HG03097 (cell line): ENCODE measurements around the gene SLC5A5.

Source experiments
- ATAC-seq: cut with Tn5 transposase; IDR thresholded peaks from one replicate; pipeline ENCODE4 v1.9.1; 2021; ENCODE audit not compliant: unreplicated experiment, low FRiP score

The SLC5A5 gene

DNA sequence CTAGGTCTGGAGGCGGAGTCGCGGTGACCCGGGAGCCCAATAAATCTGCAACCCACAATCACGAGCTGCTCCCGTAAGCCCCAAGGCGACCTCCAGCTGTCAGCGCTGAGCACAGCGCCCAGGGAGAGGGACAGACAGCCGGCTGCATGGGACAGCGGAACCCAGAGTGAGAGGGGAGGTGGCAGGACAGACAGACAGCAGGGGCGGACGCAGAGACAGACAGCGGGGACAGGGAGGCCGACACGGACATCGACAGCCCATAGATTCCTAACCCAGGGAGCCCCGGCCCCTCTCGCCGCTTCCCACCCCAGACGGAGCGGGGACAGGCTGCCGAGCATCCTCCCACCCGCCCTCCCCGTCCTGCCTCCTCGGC, at the start of gene SLC5A5:
Gene SLC5A5 (plus strand): TSS at position 68 of the 373 bp plus-strand sequence. CDS start 375 bp downstream, outside the sequence.
- ATAC-seq = no peak

DNA sequence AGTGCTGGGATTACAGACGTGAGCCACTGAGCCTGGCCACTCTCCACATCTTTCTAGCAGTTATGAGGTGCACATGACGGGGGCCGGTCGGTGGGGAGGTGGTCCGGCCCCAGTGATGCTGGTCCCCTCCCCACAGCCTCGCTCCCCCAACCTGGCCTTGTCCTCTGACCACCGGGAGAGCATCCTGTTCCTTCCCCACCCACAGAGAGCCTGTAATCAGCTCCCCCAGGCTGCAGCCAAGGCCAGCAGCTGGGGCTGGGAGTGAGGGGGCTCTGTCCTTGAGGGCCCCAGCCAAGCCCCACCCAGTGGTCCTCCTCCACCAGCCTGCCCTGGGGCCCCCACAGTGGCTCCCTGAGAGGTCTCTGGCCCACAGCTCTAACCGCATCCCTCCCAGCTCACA, 47.4 kb upstream of the SLC5A5 start:
- ATAC-seq = no peak

DNA sequence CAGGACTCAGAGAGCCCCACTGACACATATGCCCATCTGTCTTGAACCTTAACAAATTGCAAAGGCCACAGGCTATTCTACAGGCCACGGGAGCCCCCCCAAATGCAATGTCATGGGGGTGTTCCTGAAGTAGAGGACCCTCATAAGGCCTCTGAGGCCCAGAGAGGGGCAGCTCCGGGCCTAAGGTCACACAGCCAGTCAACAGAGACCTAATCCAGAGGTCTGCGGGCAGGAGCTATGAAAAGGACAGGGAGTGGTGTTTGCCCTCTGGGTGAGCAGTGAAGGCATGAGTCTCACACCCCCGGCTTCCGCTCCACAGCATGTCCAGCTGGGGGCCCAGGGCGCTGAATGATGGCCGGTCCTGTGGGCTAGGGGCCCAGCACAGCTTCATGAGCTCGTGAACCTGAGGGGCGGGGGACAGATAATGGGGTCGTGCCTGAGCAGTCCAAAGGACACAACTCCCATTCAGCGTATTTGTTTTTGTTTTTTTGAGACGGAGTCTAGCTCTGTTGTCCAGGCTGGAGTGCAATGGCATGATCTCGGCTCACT, 45.2 kb upstream of the SLC5A5 start:
- ATAC-seq = no peak

GRCh38 chr19:17829855-17830566, 41.7 kb upstream of the SLC5A5 start:
- ATAC-seq = no peak

DNA sequence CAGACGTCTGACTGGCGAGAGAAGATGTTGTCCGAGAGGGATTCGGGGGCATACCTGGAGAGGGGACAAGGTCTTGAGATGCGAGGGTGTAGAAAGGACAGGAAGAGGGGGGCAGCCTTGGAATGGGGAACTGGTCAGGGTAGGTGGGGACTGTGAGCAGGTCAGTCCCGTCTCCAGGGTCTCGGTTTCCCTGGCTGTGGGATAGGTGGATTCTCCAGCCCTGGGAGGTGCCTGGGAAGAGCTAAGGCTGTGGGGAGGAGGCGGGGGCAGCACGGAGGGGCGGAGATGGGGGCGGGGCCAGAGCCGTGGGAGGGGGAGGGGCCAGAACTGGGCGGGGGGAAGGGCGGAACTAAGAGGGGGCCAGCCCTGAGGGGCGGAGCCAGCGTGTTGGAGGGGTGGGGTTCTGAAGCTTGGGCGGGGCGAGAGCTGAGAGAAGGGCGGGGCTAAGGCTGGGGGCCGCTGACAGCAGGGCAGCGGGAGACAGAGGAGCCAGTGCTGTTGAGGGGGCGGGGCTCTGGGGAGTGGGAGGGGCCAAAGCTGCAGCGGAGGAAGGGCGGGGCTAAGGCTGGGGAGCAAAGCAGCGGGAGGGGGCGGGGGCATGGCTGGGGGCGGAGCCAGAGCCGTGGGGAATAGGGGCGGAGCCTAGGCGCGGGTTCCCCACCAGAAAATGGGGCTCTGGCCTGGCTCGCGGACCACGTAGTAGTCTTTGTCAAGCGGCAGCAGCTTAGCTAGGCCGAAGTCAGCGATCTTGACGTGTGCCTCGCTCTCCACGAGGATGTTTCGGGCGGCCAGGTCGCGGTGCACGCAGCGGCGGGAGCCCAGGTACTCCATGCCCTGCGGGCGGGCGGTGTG, 41.0 kb upstream of the SLC5A5 start:
- ATAC-seq = no peak

- ATAC-seq = no peak
These were observed 40.3 kb upstream of the SLC5A5 start for GRCh38 chr19:17831419-17831888.

DNA sequence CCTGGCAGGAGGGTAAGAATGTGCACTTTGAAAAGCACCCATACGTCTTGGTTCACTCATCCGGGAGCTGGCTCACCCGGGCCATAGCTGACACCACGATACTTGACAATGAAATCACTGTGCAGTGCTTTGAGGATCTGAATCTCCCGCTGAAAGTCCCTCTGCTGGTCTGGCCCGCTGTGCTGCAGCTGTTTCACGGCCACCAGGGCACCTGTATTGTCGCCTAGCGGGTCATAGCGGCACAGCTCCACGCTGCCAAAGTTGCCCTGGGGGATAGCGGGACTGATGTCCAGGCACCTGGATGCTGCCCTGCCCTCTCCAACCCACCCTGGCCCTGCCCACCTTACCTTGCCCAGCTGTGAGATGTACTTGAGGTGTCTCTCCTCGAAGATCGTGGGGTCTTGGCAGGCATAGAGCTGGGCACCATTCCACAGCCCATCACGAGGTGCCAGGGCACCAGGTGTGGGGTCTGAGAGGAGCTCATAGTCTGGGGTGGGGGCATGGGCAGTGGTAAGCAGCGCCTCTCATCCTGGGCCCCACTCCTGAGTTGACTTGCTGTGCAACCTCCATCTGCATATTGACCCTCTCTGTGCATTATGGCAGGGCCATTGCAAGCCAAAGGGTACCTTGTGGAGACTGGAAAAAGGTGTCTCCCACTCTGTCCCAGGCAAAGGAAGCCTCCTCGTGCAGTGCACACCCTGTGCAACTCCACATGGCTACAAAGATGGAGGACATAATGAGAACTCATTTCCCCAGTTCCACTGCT, 39.1 kb upstream of the SLC5A5 start:
- ATAC-seq = no peak

- no peak for ATAC-seq
These were observed 37.2 kb upstream of the SLC5A5 start for GRCh38 chr19:17834350-17835181.

- no peak for ATAC-seq
These were observed 36.4 kb upstream of the SLC5A5 start for GRCh38 chr19:17835182-17836006.

DNA sequence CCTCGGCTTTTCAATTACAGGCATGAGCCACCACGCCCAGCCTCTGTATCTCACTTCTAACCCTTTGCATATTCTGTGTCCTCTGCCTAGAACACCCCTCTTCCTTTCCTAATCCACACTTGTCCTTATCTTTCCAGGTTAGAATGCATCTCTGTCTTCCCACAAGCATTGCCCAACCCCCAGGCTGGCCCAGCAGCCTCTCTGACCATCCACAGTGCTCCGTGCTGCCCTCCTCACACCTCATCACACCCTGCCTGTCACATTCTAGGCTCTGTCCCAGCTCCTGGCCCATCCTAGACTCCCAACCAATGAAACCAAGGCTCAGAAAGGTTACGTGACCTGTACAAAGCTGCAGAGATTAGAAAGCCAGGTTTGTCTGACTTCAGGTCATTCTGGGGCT, 35.2 kb upstream of the SLC5A5 start:
- no peak for ATAC-seq

- ATAC-seq = no peak
These were observed 33.8 kb upstream of the SLC5A5 start for GRCh38 chr19:17837972-17838371.

DNA sequence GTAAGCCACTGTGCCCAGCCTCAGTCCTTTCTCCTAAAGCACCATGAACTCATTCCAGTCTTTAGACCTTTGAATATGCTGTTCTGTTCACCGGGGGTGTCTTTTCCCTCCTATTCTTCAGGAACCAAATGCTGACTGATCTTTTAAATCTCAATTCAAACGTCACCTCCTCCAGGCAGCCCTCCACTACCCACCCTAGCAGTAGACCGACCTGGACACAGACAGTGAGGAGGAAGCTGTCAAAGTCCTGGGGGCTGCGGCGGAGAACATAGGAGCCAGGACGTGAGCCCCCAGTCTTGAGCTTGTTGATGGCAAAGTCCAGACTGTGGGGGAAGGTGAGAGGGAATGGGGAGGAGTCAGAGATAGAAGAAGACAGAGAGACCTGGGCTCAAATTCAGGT, 31.7 kb upstream of the SLC5A5 start:
- no peak for ATAC-seq

DNA sequence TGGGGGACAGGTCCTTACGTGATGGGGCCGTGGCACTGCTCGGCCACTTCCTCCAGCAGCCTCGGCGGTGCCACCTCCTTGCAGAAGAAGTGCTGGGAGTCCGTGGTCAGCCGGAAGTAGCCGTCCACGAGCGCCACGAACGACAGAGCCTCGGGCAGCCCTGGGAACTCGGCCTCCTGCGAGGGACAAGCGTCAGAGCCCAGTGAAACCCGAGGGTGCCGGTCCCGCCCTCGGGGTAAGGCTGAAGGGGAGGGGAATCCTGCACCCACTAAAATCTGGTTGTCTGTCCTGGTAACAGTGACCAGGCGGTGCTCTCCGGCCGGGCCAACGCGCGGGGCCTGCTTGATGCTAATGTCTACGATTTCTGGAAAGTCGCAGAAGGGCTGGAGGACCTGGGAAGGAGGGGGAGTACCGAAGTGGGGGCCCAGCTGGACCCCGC, 30.4 kb upstream of the SLC5A5 start:
- no peak for ATAC-seq

DNA sequence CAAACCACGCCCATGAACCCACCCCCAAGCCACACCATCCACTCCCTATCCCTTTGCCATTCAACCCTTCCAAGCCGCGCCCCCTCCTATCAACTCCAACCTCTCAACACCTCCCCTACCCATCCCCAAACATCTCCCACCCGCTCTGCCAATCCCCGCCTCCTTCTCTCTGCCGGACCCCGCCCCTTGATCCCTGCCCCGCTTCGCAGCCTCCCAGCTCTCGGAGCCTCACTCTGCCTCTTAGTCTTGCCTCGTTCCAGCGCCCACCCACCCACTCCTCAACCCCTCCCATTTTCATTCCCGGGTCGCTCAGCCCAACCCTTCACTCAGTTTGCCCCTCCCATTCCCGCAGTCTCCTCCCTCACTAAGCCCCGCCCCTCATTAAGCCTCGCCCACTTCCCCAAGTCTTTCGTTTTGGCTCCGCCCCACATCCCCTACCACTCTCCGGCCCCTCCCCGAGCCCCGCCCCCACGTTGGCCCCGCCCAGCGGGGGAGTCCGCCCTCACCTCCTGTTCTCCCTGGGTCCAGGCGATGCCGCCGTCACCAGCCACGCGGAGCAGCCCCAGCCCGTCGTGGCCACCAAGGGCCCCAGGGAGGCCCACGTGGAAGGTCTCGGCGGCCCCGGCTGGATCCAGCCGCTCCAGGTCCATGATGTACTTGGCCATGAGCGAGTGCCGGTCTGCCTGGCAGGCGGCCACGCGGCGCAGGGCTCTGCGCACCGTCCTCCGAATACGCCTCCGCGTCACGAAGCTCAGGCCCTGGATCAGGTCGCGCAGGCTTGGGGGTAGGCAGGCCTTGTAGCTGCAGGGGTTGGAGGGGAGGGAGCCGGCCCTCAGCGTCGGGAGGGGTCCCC, 29.7 kb upstream of the SLC5A5 start:
- no peak for ATAC-seq

DNA sequence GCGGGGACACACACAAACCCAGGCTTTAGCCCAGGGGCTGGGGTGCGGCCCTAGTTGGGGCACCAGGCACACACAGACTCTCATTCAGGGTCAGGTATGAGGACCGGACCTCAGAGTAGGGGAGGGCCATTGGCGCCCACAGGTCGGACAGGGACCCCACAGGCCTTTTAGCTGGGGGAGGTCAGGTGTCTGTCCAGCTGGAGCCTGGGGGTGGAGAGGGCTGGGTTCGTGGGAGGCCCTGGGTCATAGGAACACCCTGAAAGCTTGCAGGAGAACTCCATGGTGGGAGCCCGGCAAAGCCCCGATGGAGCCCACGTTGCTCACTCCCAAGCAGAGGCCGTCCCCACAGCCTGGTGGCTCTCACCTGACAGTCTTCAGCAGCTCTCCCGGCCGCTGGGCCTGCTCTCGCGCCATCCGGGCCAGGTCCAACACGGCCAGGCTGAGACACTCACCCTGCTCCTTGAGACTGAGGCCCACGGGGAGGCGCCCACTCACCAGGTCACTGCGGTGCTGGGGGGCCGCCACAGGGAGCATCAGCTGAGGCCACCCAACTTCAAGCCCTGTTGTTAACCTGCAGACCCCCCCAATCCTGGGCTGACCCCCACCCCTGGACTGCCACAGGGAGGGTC, 29.0 kb upstream of the SLC5A5 start:
- ATAC-seq = no peak

- no peak for ATAC-seq
These were observed 28.4 kb upstream of the SLC5A5 start for GRCh38 chr19:17843292-17843827.

DNA sequence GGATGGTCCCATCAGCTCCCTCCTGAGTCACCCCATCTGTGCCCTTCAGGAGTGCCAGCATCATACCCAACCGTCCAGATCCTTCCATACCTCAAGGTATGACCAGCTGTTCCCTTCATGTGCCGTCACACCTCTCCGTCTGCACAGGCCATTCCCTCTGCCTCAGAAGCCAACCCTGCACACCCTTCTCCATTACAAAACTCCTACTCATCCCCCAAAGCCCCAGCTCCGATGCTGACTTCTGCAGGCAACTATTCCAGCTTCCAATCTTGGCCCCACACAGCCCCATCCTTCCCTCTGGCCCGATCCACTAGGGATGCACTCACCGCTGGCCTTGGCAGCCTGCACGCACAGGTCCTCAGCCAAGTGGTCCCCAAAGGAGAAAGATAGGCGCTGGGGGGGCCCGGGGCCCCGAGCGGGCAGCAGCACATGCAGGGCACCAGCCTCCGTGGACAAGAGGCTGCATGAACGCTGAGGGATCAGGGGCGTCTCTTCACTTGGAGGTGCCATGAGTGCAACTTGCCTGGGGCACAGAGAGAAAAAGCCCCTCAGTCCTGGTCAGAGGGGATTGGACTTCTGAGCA, 27.7 kb upstream of the SLC5A5 start:
- ATAC-seq = no peak
